ENCODE measurements around the gene STON2. TPM values are rescaled to one million over a fixed set of nuclear protein-coding genes. Genes with fewer than 3 reads are reported as not detected.

Gene STON2
- total and polyA plus RNA-seq, 2 of the 8 experiments (the other 6 are each of a cell fraction or from before 2014, with no cell fraction given): 8.9 to 50.0 TPM

DNA sequence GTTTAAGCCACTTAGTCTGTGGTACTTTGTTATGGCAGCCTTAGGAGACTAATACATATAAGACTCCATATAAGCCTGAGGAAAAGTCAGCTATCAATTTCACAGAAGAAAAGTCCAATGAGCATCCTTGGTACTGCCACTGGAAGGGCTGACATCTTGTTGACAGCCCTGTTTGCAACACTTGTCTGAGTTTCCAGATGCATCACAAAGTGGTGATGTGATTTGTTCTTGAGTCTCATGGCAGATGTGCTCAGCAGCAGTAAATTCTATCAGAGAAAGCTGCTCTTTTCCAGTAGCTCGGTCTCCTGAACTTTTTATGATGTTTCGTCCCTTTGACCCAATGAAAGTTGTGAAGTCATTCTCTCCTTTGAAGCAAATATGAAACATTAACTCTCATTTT lies 54.3 kb downstream of the STON2 start:
- Histone ChIP-seq H4K20me1 (replicated peaks in 1 of 2; ENCODE audit: control insufficient read depth in 1 of 2, insufficient read depth in 2 of 2, low read length in 2 of 2) (no peaks in the 10 kb centered on the region), H4K91ac (replicated peaks; ENCODE audit: insufficient read length, low read length) (no peak overlapping the region), H2BK20ac (ENCODE audit: low read length) (no peak overlapping the region), H3K36me3 (ENCODE audit: control insufficient read depth in 2 of 4, insufficient read depth in 4 of 4, low read length in 3 of 4) (no peaks in the 10 kb centered on the region), H2BK120ac (replicated peaks; ENCODE audit: low read depth, low read length) (no peak overlapping the region), H3K9me3 (ENCODE audit: insufficient read depth in 2 of 2, low read depth in 1 of 2, low read length in 1 of 2) (no peaks in the 10 kb centered on the region), H3K27me3 (replicated peaks in 1 of 4; ENCODE audit: control insufficient read depth in 3 of 4, extremely low read depth in 1 of 4, insufficient read depth in 3 of 4, low read length in 3 of 4) (no peaks in the 10 kb centered on the region), H3K27ac (ENCODE audit: low read depth, low read length) (no peak overlapping the region), H4K8ac (ENCODE audit: extremely low read depth, insufficient read depth, low read length) (no peak overlapping the region), H3K4me1 (replicated peaks in 1 of 4; ENCODE audit: control insufficient read depth in 3 of 4, insufficient read depth in 4 of 4, low read length in 3 of 4) (no peaks in the 10 kb centered on the region; a peak in 1 of 7 replicates), H2BK12ac (ENCODE audit: low read depth, low read length) (no peak overlapping the region), H3K79me2 (ENCODE audit: control insufficient read depth in 1 of 2, insufficient read depth in 2 of 2, low read length in 2 of 2) (peaks cover 0 to 25% of the 10 kb centered on the region in 2 experiments; a peak in 2 of 4 replicates), H3K9ac (replicated peaks in 1 of 4; ENCODE audit: extremely low read depth in 1 of 4, low read depth in 3 of 4, low read length in 3 of 4) (no peak overlapping the region), H2AFZ (ENCODE audit: low read length) (no peak overlapping the region), H3K14ac (ENCODE audit: insufficient read length) (no peak overlapping the region), H3K4ac (replicated peaks; ENCODE audit: insufficient read length, low read depth, low read length) (no peak overlapping the region), H2BK5ac (ENCODE audit: low read depth, low read length) (no peak overlapping the region), H3K23me2 (ENCODE audit: low read depth, low read length) (no peaks in the 10 kb centered on the region), H3K56ac (replicated peaks; ENCODE audit: insufficient read length, low read depth, low read length) (no peak overlapping the region), H3K79me1 (ENCODE audit: low read depth, low read length) (no peaks in the 10 kb centered on the region; the same call in 1 of the 2 replicates), H2AK5ac (ENCODE audit: low read depth, low read length) (no peak overlapping the region), H2BK15ac (ENCODE audit: low read length) (no peak overlapping the region), H3K23ac (ENCODE audit: insufficient read length) (no peak overlapping the region), H3K4me2 (ENCODE audit: insufficient read depth in 1 of 2, low read depth in 2 of 2, low read length in 2 of 2) (no peak overlapping the region), H4K5ac (ENCODE audit: insufficient read length, low read depth, low read length) (no peak overlapping the region), H3K18ac (ENCODE audit: extremely low read depth, low read length) (no peak overlapping the region), H3K4me3 (ENCODE audit: extremely low read depth in 1 of 4, insufficient read depth in 2 of 4, low read depth in 3 of 4, low read length in 4 of 4) (no peak overlapping the region)
- FAIRE-seq (no peak), DNase-seq (ENCODE audit: low read depth in 1 of 2, low spot score in 2 of 2) (no peak)
- POLR2A ChIA-PET (ENCODE audit: partially characterized antibody): no interaction called here
- no peak for TF ChIP-seq RXRA (IDR thresholded peaks at IDR 0.05; ENCODE audit: insufficient read depth, low read depth, low read length)
- CTCF ChIA-PET (ENCODE audit: partially characterized antibody): interaction anchor here (2.2 kb wide), 1 partner anchor 76 kb away, joined by 6 read pairs; no protein-coding TSS in a partner anchor
- 100% methylated on average over 2 of the region's 2 CpGs; no CpG with 5 or more reads in 1 of the 2 experiments for WGBS, 2 experiments (ENCODE audit: extremely low coverage in 1 of 2, insufficient coverage in 1 of 2, insufficient read length in 1 of 2, insufficient replicate concordance in 2 of 2, low coverage in 1 of 2, low lambda C conversion rate in 2 of 2, missing lambda C conversion rate in 1 of 2)

All from H1 (cell line).